Measurements from ENCODE around the gene WNK4. TPM values are rescaled to one million over a fixed set of nuclear protein-coding genes. Genes with fewer than 3 reads are reported as not detected.

Gene WNK4
- total and polyA plus RNA-seq, 10 of the 15 experiments (the other 5 are each of a cell fraction or from before 2014, with no cell fraction given) = 0.06 to 0.29 (median 0.13) TPM; not detected in 5

DNA sequence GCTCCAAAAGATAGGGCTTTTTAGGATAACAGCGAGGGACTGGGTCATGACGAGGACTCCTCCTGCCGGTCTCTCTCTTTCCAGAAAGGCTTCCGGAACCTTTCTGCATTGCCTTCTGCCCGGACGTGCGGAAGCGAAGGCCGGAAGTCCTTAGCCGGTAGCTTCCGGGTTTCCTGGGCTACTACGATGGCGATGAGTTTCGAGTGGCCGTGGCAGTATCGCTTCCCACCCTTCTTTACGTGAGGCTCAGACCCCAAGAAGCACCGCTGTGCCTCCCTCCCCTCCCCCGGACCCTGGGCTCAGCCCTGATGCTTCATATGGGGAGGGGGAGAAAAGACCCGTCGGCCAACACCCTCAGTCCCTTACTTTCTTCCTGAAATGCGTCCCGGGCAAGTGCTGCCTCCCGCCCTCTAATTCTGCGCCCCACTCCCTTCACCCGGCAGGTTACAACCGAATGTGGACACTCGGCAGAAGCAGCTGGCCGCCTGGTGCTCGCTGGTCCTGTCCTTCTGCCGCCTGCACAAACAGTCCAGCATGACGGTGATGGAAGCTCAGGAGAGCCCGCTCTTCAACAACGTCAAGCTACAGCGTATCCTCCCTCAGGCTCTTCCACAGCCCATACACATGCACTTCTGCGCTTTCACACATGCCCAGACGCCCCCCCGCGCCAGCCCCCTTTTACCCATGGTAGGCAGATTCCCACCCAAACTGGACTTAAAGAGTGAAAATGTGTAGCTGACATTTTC is 6.9 kb upstream of the WNK4 start, which contains the start of gene VPS25 (continued):
- TF ChIP-seq MTA3 (IDR thresholded peaks at IDR 0.05; ENCODE audit: borderline replicate concordance, low read length) (no peak; the same call in 1 of the 2 replicates), ZNF24 (IDR thresholded peaks at IDR 0.05) (0 out of 2 replicates have a peak, but pooled peaks have one; percentile 29), RELA (IDR thresholded peaks at IDR 0.05; ENCODE audit: borderline replicate concordance, partially characterized antibody) (peak; percentile 54), SMC3 (IDR thresholded peaks at IDR 0.05; ENCODE audit: borderline replicate concordance, low read length) (no peak; the same call in 1 of the 2 replicates), BCL11A (IDR thresholded peaks at IDR 0.05; ENCODE audit: low read depth, low read length) (peak; percentile 25; the same call in 1 of the 2 replicates), SIN3A (IDR thresholded peaks at IDR 0.05; ENCODE audit: low read depth, low read length) (peak; percentile 69), NFYB (IDR thresholded peaks at IDR 0.05; ENCODE audit: insufficient read depth, low read depth, low read length) (no peak), PAX8 (IDR thresholded peaks at IDR 0.05) (no peak), TBL1XR1 (IDR thresholded peaks at IDR 0.05; ENCODE audit: low read depth, low read length) (no peak; the same call in 1 of the 2 replicates), GABPA (IDR thresholded peaks at IDR 0.05; ENCODE audit: low read depth) (peak; percentile 99), HCFC1 (IDR thresholded peaks at IDR 0.05; ENCODE audit: low read length) (peak; percentile 82), HDGF (IDR thresholded peaks at IDR 0.05) (0 out of 2 replicates have a peak, but pooled peaks have one; percentile 26), ESRRA (IDR thresholded peaks at IDR 0.05; ENCODE audit: low read length) (no peak), MEF2B (IDR thresholded peaks at IDR 0.05; ENCODE audit: partially characterized antibody, poor library complexity, severe bottlenecking) (no peak), RAD51 (IDR thresholded peaks at IDR 0.05) (no peak), NFIC (IDR thresholded peaks at IDR 0.05; ENCODE audit: low read depth, low read length) (no peak), FOXK2 (IDR thresholded peaks at IDR 0.05) (0 out of 2 replicates have a peak, but pooled peaks have one; percentile 6)
- TF ChIP-seq, protein P1, sequence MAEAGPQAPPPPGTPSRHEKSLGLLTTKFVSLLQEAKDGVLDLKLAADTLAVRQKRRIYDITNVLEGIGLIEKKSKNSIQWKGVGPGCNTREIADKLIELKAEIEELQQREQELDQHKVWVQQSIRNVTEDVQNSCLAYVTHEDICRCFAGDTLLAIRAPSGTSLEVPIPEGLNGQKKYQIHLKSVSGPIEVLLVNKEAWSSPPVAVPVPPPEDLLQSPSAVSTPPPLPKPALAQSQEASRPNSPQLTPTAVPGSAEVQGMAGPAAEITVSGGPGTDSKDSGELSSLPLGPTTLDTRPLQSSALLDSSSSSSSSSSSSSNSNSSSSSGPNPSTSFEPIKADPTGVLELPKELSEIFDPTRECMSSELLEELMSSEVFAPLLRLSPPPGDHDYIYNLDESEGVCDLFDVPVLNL (IDR thresholded peaks at IDR 0.05; ENCODE audit: low read depth, low read length) = no peak
- TF ChIP-seq, protein P2, sequence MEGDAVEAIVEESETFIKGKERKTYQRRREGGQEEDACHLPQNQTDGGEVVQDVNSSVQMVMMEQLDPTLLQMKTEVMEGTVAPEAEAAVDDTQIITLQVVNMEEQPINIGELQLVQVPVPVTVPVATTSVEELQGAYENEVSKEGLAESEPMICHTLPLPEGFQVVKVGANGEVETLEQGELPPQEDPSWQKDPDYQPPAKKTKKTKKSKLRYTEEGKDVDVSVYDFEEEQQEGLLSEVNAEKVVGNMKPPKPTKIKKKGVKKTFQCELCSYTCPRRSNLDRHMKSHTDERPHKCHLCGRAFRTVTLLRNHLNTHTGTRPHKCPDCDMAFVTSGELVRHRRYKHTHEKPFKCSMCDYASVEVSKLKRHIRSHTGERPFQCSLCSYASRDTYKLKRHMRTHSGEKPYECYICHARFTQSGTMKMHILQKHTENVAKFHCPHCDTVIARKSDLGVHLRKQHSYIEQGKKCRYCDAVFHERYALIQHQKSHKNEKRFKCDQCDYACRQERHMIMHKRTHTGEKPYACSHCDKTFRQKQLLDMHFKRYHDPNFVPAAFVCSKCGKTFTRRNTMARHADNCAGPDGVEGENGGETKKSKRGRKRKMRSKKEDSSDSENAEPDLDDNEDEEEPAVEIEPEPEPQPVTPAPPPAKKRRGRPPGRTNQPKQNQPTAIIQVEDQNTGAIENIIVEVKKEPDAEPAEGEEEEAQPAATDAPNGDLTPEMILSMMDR (IDR thresholded peaks at IDR 0.05 in 2 of 3, conservative IDR thresholded peaks at IDR 0.05 in 1 of 3; ENCODE audit: control insufficient read depth in 2 of 3, extremely low read depth in 1 of 3, insufficient read depth in 1 of 3, low read depth in 3 of 3, low read length in 3 of 3) = peak in 1 of 3 experiments; percentile 13; a peak in 1 of 6 replicates
- TF ChIP-seq, protein P3, sequence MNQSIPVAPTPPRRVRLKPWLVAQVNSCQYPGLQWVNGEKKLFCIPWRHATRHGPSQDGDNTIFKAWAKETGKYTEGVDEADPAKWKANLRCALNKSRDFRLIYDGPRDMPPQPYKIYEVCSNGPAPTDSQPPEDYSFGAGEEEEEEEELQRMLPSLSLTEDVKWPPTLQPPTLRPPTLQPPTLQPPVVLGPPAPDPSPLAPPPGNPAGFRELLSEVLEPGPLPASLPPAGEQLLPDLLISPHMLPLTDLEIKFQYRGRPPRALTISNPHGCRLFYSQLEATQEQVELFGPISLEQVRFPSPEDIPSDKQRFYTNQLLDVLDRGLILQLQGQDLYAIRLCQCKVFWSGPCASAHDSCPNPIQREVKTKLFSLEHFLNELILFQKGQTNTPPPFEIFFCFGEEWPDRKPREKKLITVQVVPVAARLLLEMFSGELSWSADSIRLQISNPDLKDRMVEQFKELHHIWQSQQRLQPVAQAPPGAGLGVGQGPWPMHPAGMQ (IDR thresholded peaks at IDR 0.05; ENCODE audit: borderline replicate concordance) = no peak
- TF ChIP-seq, protein P4, sequence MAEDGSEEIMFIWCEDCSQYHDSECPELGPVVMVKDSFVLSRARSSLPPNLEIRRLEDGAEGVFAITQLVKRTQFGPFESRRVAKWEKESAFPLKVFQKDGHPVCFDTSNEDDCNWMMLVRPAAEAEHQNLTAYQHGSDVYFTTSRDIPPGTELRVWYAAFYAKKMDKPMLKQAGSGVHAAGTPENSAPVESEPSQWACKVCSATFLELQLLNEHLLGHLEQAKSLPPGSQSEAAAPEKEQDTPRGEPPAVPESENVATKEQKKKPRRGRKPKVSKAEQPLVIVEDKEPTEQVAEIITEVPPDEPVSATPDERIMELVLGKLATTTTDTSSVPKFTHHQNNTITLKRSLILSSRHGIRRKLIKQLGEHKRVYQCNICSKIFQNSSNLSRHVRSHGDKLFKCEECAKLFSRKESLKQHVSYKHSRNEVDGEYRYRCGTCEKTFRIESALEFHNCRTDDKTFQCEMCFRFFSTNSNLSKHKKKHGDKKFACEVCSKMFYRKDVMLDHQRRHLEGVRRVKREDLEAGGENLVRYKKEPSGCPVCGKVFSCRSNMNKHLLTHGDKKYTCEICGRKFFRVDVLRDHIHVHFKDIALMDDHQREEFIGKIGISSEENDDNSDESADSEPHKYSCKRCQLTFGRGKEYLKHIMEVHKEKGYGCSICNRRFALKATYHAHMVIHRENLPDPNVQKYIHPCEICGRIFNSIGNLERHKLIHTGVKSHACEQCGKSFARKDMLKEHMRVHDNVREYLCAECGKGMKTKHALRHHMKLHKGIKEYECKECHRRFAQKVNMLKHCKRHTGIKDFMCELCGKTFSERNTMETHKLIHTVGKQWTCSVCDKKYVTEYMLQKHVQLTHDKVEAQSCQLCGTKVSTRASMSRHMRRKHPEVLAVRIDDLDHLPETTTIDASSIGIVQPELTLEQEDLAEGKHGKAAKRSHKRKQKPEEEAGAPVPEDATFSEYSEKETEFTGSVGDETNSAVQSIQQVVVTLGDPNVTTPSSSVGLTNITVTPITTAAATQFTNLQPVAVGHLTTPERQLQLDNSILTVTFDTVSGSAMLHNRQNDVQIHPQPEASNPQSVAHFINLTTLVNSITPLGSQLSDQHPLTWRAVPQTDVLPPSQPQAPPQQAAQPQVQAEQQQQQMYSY (CRISPR knock-in tag; IDR thresholded peaks at IDR 0.05) = no peak

Measured in GM12878 (cell line).